Neutrophil (primary cell): Measurements from ENCODE around the gene MLLT10.

Experiments
- H3K27ac ChIP-seq: fragments of 200-600 bp; sonication (generic); 2 replicates; pipeline ENCODE4 v1.5.1; 2016; ENCODE audit warnings: mild to moderate bottlenecking, moderate library complexity
- H3K27me3 ChIP-seq: fragments of 200-600 bp; sonication (generic); 2 replicates; pipeline ENCODE4 v1.6.0; 2016; ENCODE audit warnings: mild to moderate bottlenecking
- H3K36me3 ChIP-seq: fragments of 200-600 bp; sonication (generic); 2 replicates; pipeline ENCODE4 v1.5.1; 2017
- H3K4me1 ChIP-seq, 2 experiments: fragments of 200-600 bp in 1 of 2; sonication (generic) in 1 of 2; 1 replicate in 1 of 2; 2 replicates in 1 of 2; pipeline versions ENCODE4 v1.5.1 to v1.6.1; 2013 to 2016; ENCODE audit warnings: low read depth in 1 of 2, low read length in 1 of 2, mild to moderate bottlenecking in 1 of 2, moderate library complexity in 1 of 2; ENCODE audit not compliant: control insufficient read depth in 1 of 2, insufficient read depth in 1 of 2
- H3K4me3 ChIP-seq, 2 experiments: fragments of 200-600 bp in 1 of 2; sonication (generic) in 1 of 2; 1 replicate in 1 of 2; 2 replicates in 1 of 2; pipeline ENCODE4 v1.5.1; 2013 to 2016; ENCODE audit warnings: low read depth in 1 of 2, low read length in 1 of 2, mild to moderate bottlenecking in 1 of 2, moderate library complexity in 1 of 2
- H3K9me3 ChIP-seq: fragments of 200-600 bp; sonication (generic); 2 replicates; pipeline ENCODE4 v1.5.1; 2016
- CTCF ChIP-seq: fragments of 200-600 bp; sonication (generic); IDR thresholded peaks from 2 replicates; pipeline ENCODE4 v1.5.1; 2016; ENCODE audit warnings: antibody characterized with exemption

The MLLT10 gene

GRCh38 chr10:21519397-21519933 lies 14.6 kb upstream of the MLLT10 start:
- peaks cover 45 to 48% of the 10 kb centered on the region in 2 experiments for H3K4me1 ChIP-seq
- peaks cover 75% of the 10 kb centered on the region for H3K27me3 ChIP-seq

GRCh38 chr10:21519941-21520436 lies 14.0 kb upstream of the MLLT10 start:
- Histone ChIP-seq H3K27ac (no peak overlapping the region), H3K27me3 (peaks cover 70% of the 10 kb centered on the region), H3K4me3 (peak overlapping the region in 1 of 2 experiments; percentile 31)

More at GRCh38 chr10:21519397-21519933, 14.6 kb upstream of the MLLT10 start:
- TF ChIP-seq CTCF, result no peak
- no peak overlapping the region for H3K27ac ChIP-seq
- H3K4me3 ChIP-seq, result peak overlapping the region in 1 of 2 experiments; percentile 28
- no peaks in the 10 kb centered on the region for H3K36me3 ChIP-seq
- H3K9me3 ChIP-seq, result no peaks in the 10 kb centered on the region

GRCh38 chr10:21520509-21520908 lies 13.5 kb upstream of the MLLT10 start:
- no peak for TF ChIP-seq CTCF
- Histone ChIP-seq H3K27me3 (peaks cover 64% of the 10 kb centered on the region), H3K36me3 (no peaks in the 10 kb centered on the region), H3K27ac (no peak overlapping the region), H3K9me3 (no peaks in the 10 kb centered on the region), H3K4me3 (no peak overlapping the region), H3K4me1 (peaks cover 55 to 58% of the 10 kb centered on the region in 2 experiments)

More at GRCh38 chr10:21519941-21520436, 14.0 kb upstream of the MLLT10 start:
- H3K9me3 ChIP-seq, result no peaks in the 10 kb centered on the region
- TF ChIP-seq CTCF, result no peak
- H3K4me1 ChIP-seq, result peaks cover 50 to 53% of the 10 kb centered on the region in 2 experiments
- no peaks in the 10 kb centered on the region for H3K36me3 ChIP-seq

- Histone ChIP-seq H3K27me3 (peaks cover 60% of the 10 kb centered on the region), H3K4me3 (no peak overlapping the region), H3K36me3 (no peaks in the 10 kb centered on the region), H3K27ac (no peak overlapping the region), H3K4me1 (peaks cover 55 to 58% of the 10 kb centered on the region in 2 experiments), H3K9me3 (no peaks in the 10 kb centered on the region)
- TF ChIP-seq CTCF, result no peak
Observed at GRCh38 chr10:21520949-21521348, 13.1 kb upstream of the MLLT10 start.

- peaks cover 50% of the 10 kb centered on the region for H3K27me3 ChIP-seq
- peaks cover 51 to 55% of the 10 kb centered on the region in 2 experiments for H3K4me1 ChIP-seq
- no peak overlapping the region for H3K27ac ChIP-seq
- no peak for TF ChIP-seq CTCF
- no peaks in the 10 kb centered on the region for H3K9me3 ChIP-seq
- no peak overlapping the region for H3K4me3 ChIP-seq
- H3K36me3 ChIP-seq, result no peaks in the 10 kb centered on the region
Observed at GRCh38 chr10:21521751-21522533, 12.1 kb upstream of the MLLT10 start.
